A549 (cell line): Measurements from ENCODE around the gene TCHHL1.

ENCODE experiments used
- CEBPB ChIP-seq, 2 experiments: fragments of >200 bp in 1 of 2; sonication (Bioruptor Twin) in 1 of 2; formaldehyde crosslinking in 1 of 2; IDR thresholded peaks; 2 replicates each; pipeline ENCODE4 v1.6.1; 2012 to 2016
- CHD4 ChIP-seq: fragments of 200-600 bp; sonication (generic); IDR thresholded peaks from 2 replicates; pipeline ENCODE4 v1.6.1; 2016; ENCODE audit warnings: antibody characterized with exemption, mild to moderate bottlenecking, borderline replicate concordance
- CTCF ChIP-seq: fragments of >200 bp; sonication (Bioruptor Twin); formaldehyde crosslinking; IDR thresholded peaks from 3 replicates; pipeline ENCODE4 v1.5.1; 2016
- EP300 ChIP-seq, 2 experiments: fragments of >200 bp; sonication (Bioruptor Twin); formaldehyde crosslinking; IDR thresholded peaks; 2 replicates in 1 of 2; 3 replicates in 1 of 2; pipeline ENCODE4 v1.6.1; 2016 to 2017
- KDM5A ChIP-seq: fragments of 200-600 bp; sonication (generic); IDR thresholded peaks from 2 replicates; pipeline ENCODE4 v1.6.1; 2016; ENCODE audit warnings: antibody characterized with exemption, mild to moderate bottlenecking
- MAFK ChIP-seq: fragments of 450-650 bp; IDR thresholded peaks from 2 replicates; pipeline ENCODE4 v1.6.1; 2014; ENCODE audit not compliant: partially characterized antibody
- PHF8 ChIP-seq: fragments of 200-600 bp; sonication (generic); IDR thresholded peaks from 2 replicates; pipeline ENCODE4 v1.6.1; 2016; ENCODE audit warnings: low read depth, mild to moderate bottlenecking, antibody characterized with exemption, moderate library complexity, borderline replicate concordance
- POLR2A ChIP-seq: IDR thresholded peaks from 2 replicates; pipeline ENCODE4 v1.6.1; 2012; ENCODE audit warnings: mild to moderate bottlenecking, low read length
- RCOR1 ChIP-seq: fragments of 150-350 bp; IDR thresholded peaks from 2 replicates; pipeline ENCODE4 v1.6.1; 2014; ENCODE audit warnings: antibody characterized with exemption, low read length, low read depth
- REST ChIP-seq: fragments of 200-600 bp; sonication (generic); IDR thresholded peaks from 2 replicates; pipeline ENCODE4 v1.6.1; 2016; ENCODE audit warnings: antibody characterized with exemption, mild to moderate bottlenecking, moderate library complexity
- RFX5 ChIP-seq: fragments of 450-650 bp; IDR thresholded peaks from 2 replicates; pipeline ENCODE4 v1.7.1; 2014; ENCODE audit warnings: antibody characterized with exemption, mild to moderate bottlenecking, moderate library complexity
- SREBF2 ChIP-seq: fragments of 450-650 bp; IDR thresholded peaks from 2 replicates; pipeline ENCODE4 v1.6.1; 2014; ENCODE audit warnings: mild to moderate bottlenecking, moderate library complexity

GRCh38 chr1:152104854-152105253, 16.0 kb upstream of the TCHHL1 start:
- no peak for TF ChIP-seq CHD4
- no peak for TF ChIP-seq EP300 (IDR thresholded peaks at IDR 0.05)
- no peak for TF ChIP-seq PHF8
- no peak for TF ChIP-seq RFX5
- no peak for TF ChIP-seq CEBPB (IDR thresholded peaks at IDR 0.05)
- no peak for TF ChIP-seq CTCF
- TF ChIP-seq POLR2A = no peak
- no peak for TF ChIP-seq SREBF2
- no peak for TF ChIP-seq REST
- no peak for TF ChIP-seq KDM5A
- TF ChIP-seq MAFK = no peak
- no peak for TF ChIP-seq RCOR1
